Measurements from ENCODE around the gene ZDHHC12. TPM values are rescaled to one million over a fixed set of nuclear protein-coding genes. Genes with fewer than 3 reads are reported as not detected.
"Not testable (repeated sequence)": the region's sequence is repeated elsewhere in the genome, so short reads cannot be mapped to it uniquely, and the experiment has no call there.

Gene ZDHHC12
- total RNA-seq, 1 experiment from 2014 or later: 62.3 TPM

- no peak for DNase-seq (ENCODE audit: low read depth)
Observed at GRCh38 chr9:128712451-128713410, 11.2 kb downstream of the ZDHHC12 start.

GRCh38 chr9:128707446-128707845 lies 16.5 kb downstream of the ZDHHC12 start:
- no peak for DNase-seq (ENCODE audit: low read depth)

- DNase-seq (ENCODE audit: low read depth): no peak
Observed at GRCh38 chr9:128706671-128707381, 17.1 kb downstream of the ZDHHC12 start.

- DNase-seq (ENCODE audit: low read depth): no peak
Observed at GRCh38 chr9:128706045-128706444, 17.9 kb downstream of the ZDHHC12 start.

- DNase-seq (ENCODE audit: low read depth): no peak
Observed at GRCh38 chr9:128705051-128705965, 18.6 kb downstream of the ZDHHC12 start.

- no peak for DNase-seq (ENCODE audit: low read depth)
Observed at GRCh38 chr9:128704356-128704670, 19.6 kb downstream of the ZDHHC12 start.

GRCh38 chr9:128703616-128704355 lies 20.1 kb downstream of the ZDHHC12 start:
- no peak for DNase-seq (ENCODE audit: low read depth)

- DNase-seq (ENCODE audit: low read depth): peak; percentile 58
Observed at GRCh38 chr9:128702949-128703615, 20.8 kb downstream of the ZDHHC12 start.

GRCh38 chr9:128702445-128702948 lies 21.4 kb downstream of the ZDHHC12 start, which contains the start of gene PKN3:
TSS of gene PKN3 (plus strand) at chr9:128702503. CDS start at chr9:128702916, 413 bp downstream.
- peak; percentile 94 for DNase-seq (ENCODE audit: low read depth)

GRCh38 chr9:128701227-128701854 lies 22.6 kb downstream of the ZDHHC12 start:
- DNase-seq (ENCODE audit: low read depth): no peak

- DNase-seq (ENCODE audit: low read depth): not testable (repeated sequence)
Observed at GRCh38 chr9:128699096-128699795, 24.7 kb downstream of the ZDHHC12 start.

GRCh38 chr9:128696923-128697707 lies 26.8 kb downstream of the ZDHHC12 start:
- DNase-seq (ENCODE audit: low read depth): no peak

- no peak for DNase-seq (ENCODE audit: low read depth)
Observed at GRCh38 chr9:128694344-128694743, 29.6 kb downstream of the ZDHHC12 start.

GRCh38 chr9:128693738-128694137 lies 30.2 kb downstream of the ZDHHC12 start:
- not testable (repeated sequence) for DNase-seq (ENCODE audit: low read depth)

- no peak for DNase-seq (ENCODE audit: low read depth)
Observed at GRCh38 chr9:128690684-128691034, 33.3 kb downstream of the ZDHHC12 start.

GRCh38 chr9:128689820-128690683 lies 33.9 kb downstream of the ZDHHC12 start:
- peak; percentile 69 for DNase-seq (ENCODE audit: low read depth)

- DNase-seq (ENCODE audit: low read depth): no peak
Observed at GRCh38 chr9:128689293-128689774, 34.6 kb downstream of the ZDHHC12 start.

Data from Daoy (cell line).